ENCODE data around the gene RPS21.

Gene RPS21

DNA sequence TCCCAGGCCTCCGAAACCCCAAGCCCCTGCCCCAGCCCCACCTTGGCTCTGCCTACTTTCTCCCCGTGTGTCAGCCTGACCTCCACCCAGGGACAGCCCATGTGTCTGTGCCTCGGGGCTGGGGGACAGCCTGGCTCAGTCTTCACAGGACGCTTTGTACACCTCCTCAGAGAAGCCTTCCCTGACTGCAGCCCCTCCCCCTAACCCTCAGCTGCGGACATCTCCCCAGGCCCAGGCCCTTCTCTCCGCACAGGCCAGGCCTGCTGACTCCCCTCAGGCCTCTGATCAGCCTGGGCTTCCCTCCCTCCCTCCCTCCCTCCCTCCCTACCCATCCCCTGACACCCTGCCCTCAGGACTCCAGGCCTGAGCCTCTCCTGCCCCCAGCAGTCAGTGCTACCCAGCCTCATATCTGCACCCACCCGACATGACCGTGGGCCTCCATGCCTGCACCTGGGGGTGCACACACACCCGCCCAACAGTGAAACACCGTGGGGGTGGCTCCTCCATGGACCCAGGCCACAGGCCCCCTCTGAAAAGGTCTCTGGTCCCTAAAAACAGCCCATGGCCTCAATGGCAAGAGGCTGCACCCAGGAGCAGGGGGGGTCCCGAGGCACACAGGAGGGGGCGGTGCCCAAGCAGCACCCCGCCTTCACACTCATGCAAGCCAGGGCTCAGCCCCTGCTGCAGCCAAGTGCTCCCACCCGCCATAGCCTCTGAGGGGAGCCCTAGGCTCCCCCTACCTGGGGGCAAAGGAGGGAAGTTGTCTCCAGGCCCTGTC is 32.7 kb upstream of the RPS21 start:
- no peak for DNase-seq

- DNase-seq = no peak
Measured at GRCh38 chr20:62354811-62355341, 32.0 kb upstream of the RPS21 start.

GRCh38 chr20:62355516-62355877 is 31.4 kb upstream of the RPS21 start:
- no peak for DNase-seq

- peak; percentile 87 for DNase-seq
Measured at GRCh38 chr20:62355878-62356588, 30.9 kb upstream of the RPS21 start.

DNA sequence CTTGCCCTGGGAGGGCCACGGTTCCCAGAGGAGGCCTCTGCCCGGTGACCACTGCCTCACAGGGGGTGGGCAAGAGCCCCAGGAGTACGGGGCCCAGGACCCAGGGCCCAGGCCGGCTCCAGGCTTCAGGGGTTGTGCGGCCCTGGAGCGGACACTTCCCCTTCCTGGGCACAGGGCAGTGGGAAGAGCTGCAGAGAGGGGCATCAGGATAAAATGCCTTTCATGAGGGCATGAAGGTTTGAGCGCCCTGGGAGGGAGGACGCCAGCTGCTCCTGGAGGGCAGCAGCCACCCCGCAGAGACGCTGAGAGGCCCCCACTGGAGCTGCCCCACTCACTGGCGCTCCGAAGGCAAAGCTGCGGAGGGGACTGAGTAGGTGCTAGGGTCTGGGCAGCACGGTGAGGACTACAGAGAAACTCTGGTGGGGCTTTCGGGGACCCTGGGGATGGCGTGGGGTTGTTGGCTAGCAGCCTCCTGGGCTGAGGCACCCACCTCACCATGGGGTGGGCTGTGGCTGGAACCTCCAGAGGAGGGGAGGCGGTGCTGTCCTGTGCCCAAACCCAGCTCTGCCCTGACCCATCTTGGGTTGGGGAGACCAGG is 30.2 kb upstream of the RPS21 start:
- DNase-seq = no peak

DNA sequence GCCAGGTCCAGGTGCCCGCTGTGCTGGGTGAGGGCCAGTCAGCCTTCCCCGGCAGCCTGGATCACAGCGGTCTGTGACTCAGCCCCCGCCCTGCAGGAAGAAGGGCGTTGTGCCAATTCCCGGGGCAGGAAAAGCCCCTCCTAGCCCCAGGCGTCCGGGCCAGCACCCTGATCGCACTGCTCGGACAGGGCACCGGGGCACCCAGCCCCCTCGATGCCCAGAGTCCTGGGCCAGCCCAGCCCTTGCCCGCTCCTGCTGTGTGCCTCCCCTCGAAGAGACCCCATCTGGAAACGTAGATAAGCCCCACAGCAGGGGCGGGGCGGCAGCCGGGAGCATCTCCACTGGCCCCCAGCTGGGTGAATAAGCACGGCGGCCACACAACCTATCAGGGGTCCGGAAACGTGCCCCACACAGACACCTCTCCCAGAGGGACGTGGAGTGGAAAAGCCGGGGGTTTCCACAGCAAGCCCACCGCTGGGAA is 29.7 kb upstream of the RPS21 start:
- no peak for DNase-seq

- no peak for DNase-seq
Measured at GRCh38 chr20:62357681-62358080, 29.2 kb upstream of the RPS21 start.

GRCh38 chr20:62358171-62359042 is 28.5 kb upstream of the RPS21 start:
- DNase-seq = peak; percentile 68

- peak; percentile 49 for DNase-seq
Measured at GRCh38 chr20:62359043-62359490, 27.8 kb upstream of the RPS21 start.

GRCh38 chr20:62359491-62360121 is 27.3 kb upstream of the RPS21 start:
- DNase-seq = no peak

DNA sequence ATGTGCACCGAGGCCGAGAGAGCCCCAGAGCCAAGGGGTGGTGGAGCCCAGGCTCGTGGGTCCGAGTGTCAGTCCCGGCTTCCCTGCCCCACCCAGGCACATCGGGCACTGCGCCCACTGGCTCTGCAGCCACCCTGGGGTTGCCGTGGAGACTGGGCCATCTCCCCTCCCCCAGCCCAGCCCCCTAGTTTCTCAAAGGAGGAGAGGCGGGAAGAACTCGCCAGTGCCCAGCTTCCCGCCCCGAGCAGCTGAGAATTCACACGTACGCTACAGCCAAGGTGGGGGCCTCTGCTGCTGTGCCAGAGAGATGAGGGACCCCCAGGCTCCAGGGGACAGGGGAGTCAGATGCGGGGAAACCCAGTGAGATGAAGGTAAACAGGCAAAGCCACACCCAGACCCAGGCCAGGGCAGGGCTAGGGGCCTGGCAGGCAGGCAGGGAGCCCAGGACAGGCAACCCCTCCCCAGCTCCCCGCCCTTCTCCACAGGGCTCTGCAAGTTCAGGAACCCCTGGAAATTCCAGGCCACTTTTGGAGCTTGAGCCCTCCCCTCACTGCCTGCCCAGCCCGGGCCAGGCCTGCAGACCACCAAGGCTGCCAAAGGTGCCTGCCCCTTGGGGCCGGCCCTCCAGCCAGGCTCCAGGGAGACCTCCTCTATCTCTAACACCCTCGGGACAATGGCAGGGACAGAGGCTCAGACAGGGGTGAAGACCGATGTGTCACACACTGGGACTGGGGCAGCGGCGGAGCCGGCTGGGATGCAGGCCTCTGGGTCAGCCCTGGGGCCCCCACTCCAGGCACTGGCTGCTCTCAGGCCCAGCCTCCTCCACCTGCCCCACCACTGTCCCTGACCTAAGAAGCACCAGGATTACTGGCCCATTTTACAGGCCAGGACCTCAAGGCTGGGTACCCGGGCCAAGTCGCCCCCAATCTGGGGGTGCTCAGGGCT is 25.8 kb upstream of the RPS21 start:
- no peak for DNase-seq

DNA sequence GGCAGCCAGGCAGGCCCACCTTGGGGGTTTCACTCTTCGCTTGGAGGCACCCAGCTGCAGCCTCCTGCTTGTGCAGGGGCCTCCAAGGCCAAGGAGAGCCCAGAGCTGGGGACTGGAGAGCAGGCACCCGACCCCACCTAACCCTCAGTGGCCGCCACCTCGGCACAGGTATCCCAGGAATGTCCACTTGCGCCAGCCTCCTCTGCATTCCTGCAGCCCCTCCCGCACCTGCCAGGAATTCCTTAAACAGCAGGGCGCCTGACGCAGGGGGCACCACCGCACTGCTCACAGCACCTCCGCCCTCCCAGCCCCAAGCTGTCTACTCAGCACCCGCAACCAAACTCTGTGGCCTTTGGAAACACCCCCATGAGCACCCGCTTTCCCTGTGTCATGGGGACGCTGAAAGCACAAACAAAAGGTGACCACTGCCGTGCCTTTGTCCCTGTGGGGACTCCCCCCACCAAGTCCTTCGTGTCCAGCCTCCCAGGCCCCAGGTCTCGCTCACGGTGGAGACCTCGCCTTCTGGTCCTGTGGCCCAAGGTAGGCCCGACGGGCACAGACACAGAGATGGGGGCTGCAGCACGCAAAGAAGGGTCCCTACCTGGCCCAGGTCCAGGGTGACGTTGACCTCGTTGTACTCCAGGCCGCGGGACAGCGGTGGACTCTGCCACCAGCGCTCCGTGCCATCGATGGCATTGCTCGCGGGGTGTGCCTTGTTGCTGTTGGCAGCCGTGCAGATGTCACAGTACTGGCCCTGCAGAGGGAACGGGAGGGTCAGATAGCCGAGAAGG is 24.9 kb upstream of the RPS21 start:
- DNase-seq = no peak

DNA sequence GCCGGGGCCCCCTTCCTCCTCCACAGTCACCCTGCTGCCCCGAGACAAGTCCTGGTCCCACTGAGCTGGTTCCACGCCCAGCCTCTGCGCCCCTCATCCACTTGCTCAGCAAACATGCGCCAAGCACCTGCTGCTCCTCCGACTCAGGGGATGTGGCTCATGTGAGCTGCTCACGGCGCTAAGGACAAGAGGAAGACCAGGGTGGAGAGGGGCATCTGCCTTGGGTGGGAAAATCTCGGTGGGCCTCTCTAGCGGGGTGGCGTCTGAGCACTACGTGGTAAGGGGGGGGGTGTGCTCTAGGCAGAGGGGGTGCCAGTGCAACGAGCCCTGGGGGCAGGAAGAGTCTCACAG is 24.3 kb upstream of the RPS21 start:
- no peak for DNase-seq

- no peak for DNase-seq
Measured at GRCh38 chr20:62362991-62363919, 23.6 kb upstream of the RPS21 start.

DNA sequence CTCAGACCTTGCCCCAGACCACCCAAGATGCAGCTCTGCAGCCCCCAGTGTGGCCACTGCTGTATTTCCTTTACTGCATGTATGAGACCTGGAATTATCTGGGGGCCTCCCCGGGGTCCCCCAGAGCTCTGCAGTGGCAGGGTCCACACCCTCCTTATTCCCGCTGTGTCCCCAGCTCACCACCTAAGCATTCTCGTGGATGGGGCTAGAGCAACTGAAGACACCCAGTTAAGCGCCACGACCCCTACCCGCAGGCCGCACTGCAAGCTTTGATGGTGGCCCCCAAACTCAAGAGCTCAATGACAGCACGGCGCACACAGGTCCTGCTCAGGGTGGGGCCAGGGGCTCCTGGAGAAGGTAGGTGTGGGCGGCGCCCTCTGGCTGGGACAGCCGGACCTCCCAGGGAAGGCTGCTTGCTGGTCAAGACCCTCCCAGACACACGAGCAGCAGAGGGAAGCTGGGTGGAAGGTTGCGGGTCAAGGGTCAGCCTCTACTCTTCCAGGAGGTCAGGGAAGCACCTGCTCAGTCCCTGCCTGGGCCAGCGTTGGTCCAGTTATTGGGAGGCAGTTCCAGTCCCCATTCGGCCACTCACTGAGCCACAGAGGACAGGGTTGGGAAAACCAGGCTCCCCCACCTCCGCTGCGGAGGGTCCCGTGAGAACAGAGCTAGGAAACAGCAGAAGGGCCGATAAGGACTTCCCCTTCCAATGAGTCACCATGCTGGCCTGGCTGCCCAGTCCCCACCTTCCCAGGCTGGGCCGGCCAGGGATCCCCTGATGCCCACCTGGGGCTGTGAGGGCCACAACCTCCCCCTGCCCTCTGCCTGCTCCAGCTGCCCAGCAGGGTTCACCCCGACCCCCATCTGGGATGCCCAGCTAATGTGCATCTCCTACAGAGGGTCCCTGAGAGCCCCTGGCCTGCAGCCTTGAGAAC is 22.7 kb upstream of the RPS21 start:
- no peak for DNase-seq

DNA sequence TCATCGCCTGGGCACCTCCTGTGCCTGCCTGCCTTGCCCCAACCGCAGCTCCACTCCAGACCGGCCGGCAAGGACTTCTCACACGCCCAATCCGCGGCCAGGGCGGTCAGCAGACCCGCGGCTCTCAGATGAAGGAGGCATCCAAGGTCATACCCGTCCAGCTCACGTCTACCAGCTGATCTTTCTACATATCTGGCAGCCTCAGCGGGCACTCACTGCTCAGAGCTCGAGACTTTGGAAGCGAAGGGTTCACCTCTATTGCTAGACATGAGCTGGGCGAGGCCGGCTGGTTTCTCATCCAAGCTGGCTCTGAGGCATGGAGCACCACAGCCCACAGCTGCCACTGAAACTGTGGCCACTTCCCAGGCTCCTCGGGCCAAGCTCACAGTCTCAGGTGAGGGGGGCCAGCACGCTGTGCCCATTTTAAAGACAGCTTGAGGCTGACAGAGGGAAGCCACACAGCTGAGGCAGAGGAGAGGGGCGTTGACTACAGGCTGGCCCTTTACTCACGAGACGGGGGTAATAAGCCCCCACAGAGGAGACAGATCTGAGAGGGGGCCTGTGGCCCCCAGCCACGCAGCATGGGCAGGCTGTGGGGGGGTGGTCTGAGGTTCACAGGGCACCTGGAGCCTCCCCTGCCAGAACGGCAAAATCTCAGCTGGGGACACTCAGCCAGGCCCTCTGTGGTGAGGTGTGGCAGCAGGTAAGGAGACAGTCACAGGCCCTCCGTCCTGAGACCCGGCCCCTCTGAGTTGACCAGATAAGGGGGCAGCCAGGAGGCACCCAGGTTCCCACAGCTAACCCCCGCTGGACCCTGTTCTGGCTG is 21.8 kb upstream of the RPS21 start:
- no peak for DNase-seq

GRCh38 chr20:62365814-62366369 is 21.0 kb upstream of the RPS21 start:
- no peak for DNase-seq
